Glomerular endothelial cell (primary cell): Measurements from ENCODE around the gene GRIA3. TPM values are rescaled to one million over a fixed set of nuclear protein-coding genes. Genes with fewer than 3 reads are reported as not detected.
"Not testable (repeated sequence)": the region's sequence is repeated elsewhere in the genome, so short reads cannot be mapped to it uniquely, and the experiment has no call there.

Source experiments
- DNase-seq: peaks from one replicate; pipeline ENCODE4 v3.0.0-alpha.2; 2011; ENCODE audit warnings: low read depth, low spot score; ENCODE audit errors: extremely low read depth
- total RNA-seq: library from RNA; depleted of rRNA; stranded (reverse); fragments of >200 nt; gene quantifications from 2 replicates; pipeline ENCODE4 v1.2.3, GENCODE V29; 2015

The GRIA3 gene
- total RNA-seq, 1 donor from 2014 or later, result 0.58 TPM

DNA sequence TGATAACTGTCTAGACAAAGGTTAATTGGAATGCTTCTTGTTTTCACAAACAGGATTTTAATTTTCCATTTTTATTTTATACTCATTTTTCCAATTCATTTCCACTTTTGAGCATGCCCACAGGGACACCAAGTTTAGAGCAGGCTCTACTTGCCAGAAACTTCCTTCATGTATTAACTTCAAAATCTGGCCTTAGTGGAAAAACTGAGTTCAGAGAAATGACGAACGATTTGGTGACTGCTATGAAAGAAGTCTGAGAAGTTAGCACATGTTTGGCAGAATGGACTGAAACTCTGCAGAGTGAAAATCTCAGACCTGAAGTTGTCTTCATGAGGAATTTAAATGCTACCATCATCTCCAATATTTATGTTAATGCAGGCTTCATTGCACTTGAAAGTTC, 334.7 kb downstream of the GRIA3 start:
- DNase-seq, result no peak

DNA sequence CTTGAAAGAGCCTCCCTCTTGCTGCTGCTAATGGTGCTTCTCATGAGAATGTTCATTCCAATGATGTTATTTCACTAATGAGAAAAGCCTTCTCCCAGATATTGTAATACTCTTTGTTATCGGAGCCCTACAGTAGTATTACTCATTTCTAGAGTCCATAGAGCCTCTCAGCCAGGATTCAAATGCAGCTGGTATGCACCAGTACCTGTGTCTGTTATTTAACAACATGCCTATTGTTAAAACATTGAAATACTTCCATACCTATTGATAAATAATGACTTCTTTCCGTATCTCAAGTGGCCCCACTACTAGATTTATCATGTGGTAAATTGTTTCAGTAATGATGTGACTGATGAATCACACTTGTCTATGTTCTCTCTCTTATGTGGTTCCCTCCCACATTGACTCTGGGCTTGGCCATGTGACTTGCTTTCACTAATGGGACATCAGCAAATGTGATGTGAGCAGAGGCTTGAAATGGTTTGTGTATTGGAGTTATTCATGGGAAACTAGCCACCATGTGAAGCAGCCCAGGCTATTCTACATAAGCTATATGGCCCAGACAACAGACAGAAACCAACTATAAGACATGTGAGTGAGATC, 341.1 kb downstream of the GRIA3 start:
- no peak for DNase-seq

- DNase-seq, result not testable (repeated sequence)
Observed at GRCh38 chrX:123530726-123531125, 346.6 kb downstream of the GRIA3 start.
